ENCODE results near the gene VSIG8. TPM values are rescaled to one million over a fixed set of nuclear protein-coding genes. Genes with fewer than 3 reads are reported as not detected.

Gene VSIG8
- total RNA-seq, 1 experiment from 2014 or later = not detected

DNA sequence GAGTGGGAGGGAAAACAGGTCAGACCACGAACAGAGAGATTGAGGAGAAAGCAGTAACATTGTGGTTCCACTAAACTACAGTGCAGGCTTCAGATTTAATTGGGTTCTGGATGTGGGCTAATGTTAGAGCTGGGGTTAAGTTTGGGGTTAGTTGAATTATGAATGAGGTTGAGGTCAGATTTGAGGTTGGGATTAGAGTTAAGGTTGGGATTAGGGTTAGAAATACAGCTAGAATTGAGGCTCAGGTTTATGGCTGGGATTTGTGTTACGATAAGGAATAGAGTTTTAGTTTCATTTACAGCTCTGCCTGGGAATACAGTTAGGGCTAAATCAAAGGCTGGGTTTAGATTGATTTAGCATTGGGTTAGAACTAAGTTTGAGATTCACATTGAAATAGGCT is 1.8 kb upstream of the VSIG8 start:
- RAD21 ChIA-PET (ENCODE audit: low non-redundant PET in 1 of 2, low total read pairs in 2 of 2, uncharacterized antibody in 2 of 2, unreplicated experiment in 2 of 2) = no interaction called here
- H3K4me3 ChIP-seq (replicated peaks in 1 of 2; ENCODE audit: low read depth in 1 of 2, low read length in 2 of 2) = no peak overlapping the region
- POLR2A ChIA-PET = interaction anchor here (0.8 kb wide), 1 partner anchor 10 kb away, joined by 3 read pairs; no protein-coding TSS in a partner anchor
- H3K4me2 ChIP-seq (ENCODE audit: low read length) = no peak overlapping the region
- H3K27me3 ChIP-seq (ENCODE audit: insufficient read depth, low read length) = no peaks in the 10 kb centered on the region; the same call in 1 of the 2 replicates
- CTCF ChIA-PET = no interaction called here
- no TSS peak for BruUV-seq (replicated peaks)
- no peaks in the 10 kb centered on the region for H3K9me3 ChIP-seq (ENCODE audit: control insufficient read depth in 1 of 2, insufficient read depth in 1 of 2, low read depth in 1 of 2, low read length in 2 of 2)
- no peaks in the 10 kb centered on the region for H3K79me2 ChIP-seq (ENCODE audit: insufficient read depth, low read length)
- ATAC-seq (no peak), DNase-seq (ENCODE audit: low read depth, low spot score) (no peak)
- no peak overlapping the region for H3K9ac ChIP-seq (ENCODE audit: low read length)
- no peak overlapping the region for H2AFZ ChIP-seq (ENCODE audit: low read depth, low read length, poor library complexity, severe bottlenecking)
- no peaks in the 10 kb centered on the region for H3K36me3 ChIP-seq (ENCODE audit: control insufficient read depth in 1 of 2, insufficient read depth in 2 of 2, low read length in 2 of 2)
- no peaks in the 10 kb centered on the region for H4K20me1 ChIP-seq (ENCODE audit: insufficient read depth)
- H3K9me2 ChIP-seq (ENCODE audit: insufficient read depth) = no peaks in the 10 kb centered on the region
- intact Hi-C loops (cut with micrococcal nuclease) = no loop called here
- H3K27ac ChIP-seq (ENCODE audit: low read depth, low read length) = no peak overlapping the region
- TF ChIP-seq ELF1 (IDR thresholded peaks at IDR 0.05; ENCODE audit: borderline replicate concordance, low read depth) = no peak
- TF ChIP-seq EGR1 (IDR thresholded peaks at IDR 0.05; ENCODE audit: low read depth) = no peak
- no peak for TF ChIP-seq ZFX (IDR thresholded peaks at IDR 0.05)
- no peak for TF ChIP-seq YY1 (IDR thresholded peaks at IDR 0.05; ENCODE audit: extremely low read depth, insufficient replicate concordance, low read depth, low read length)
- TF ChIP-seq SIN3A (IDR thresholded peaks at IDR 0.05; ENCODE audit: low read depth) = no peak
- no peak for TF ChIP-seq FOSL1 (IDR thresholded peaks at IDR 0.05; ENCODE audit: low read depth)
- no peak for TF ChIP-seq SP1 (IDR thresholded peaks at IDR 0.05; ENCODE audit: low read depth)
- no peak for TF ChIP-seq EZH2 (IDR thresholded peaks at IDR 0.05)
- no peak for TF ChIP-seq RAD21 (IDR thresholded peaks at IDR 0.05; ENCODE audit: low read depth)
- TF ChIP-seq POLR2AphosphoS5 (IDR thresholded peaks at IDR 0.05; ENCODE audit: low read depth, low read length) = no peak
- no peak for TF ChIP-seq CEBPB (IDR thresholded peaks at IDR 0.05; ENCODE audit: low read depth)
- no peak for TF ChIP-seq SRF (IDR thresholded peaks at IDR 0.05; ENCODE audit: low read depth)
- no peak for TF ChIP-seq EZH2phosphoT487 (IDR thresholded peaks at IDR 0.05; ENCODE audit: borderline replicate concordance)
- TF ChIP-seq, protein P1, sequence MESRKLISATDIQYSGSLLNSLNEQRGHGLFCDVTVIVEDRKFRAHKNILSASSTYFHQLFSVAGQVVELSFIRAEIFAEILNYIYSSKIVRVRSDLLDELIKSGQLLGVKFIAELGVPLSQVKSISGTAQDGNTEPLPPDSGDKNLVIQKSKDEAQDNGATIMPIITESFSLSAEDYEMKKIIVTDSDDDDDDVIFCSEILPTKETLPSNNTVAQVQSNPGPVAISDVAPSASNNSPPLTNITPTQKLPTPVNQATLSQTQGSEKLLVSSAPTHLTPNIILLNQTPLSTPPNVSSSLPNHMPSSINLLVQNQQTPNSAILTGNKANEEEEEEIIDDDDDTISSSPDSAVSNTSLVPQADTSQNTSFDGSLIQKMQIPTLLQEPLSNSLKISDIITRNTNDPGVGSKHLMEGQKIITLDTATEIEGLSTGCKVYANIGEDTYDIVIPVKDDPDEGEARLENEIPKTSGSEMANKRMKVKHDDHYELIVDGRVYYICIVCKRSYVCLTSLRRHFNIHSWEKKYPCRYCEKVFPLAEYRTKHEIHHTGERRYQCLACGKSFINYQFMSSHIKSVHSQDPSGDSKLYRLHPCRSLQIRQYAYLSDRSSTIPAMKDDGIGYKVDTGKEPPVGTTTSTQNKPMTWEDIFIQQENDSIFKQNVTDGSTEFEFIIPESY (IDR thresholded peaks at IDR 0.05; ENCODE audit: extremely low read depth, insufficient replicate concordance, low read length) = no peak
- no peak for TF ChIP-seq TCF7L2 (IDR thresholded peaks at IDR 0.05; ENCODE audit: borderline replicate concordance, extremely low read depth, insufficient read depth, insufficient read length)
- TF ChIP-seq, protein P2, sequence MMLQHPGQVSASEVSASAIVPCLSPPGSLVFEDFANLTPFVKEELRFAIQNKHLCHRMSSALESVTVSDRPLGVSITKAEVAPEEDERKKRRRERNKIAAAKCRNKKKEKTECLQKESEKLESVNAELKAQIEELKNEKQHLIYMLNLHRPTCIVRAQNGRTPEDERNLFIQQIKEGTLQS (IDR thresholded peaks at IDR 0.05) = no peak
- no peak for TF ChIP-seq CBX3 (IDR thresholded peaks at IDR 0.05; ENCODE audit: low read depth)
- TF ChIP-seq, protein P3, sequence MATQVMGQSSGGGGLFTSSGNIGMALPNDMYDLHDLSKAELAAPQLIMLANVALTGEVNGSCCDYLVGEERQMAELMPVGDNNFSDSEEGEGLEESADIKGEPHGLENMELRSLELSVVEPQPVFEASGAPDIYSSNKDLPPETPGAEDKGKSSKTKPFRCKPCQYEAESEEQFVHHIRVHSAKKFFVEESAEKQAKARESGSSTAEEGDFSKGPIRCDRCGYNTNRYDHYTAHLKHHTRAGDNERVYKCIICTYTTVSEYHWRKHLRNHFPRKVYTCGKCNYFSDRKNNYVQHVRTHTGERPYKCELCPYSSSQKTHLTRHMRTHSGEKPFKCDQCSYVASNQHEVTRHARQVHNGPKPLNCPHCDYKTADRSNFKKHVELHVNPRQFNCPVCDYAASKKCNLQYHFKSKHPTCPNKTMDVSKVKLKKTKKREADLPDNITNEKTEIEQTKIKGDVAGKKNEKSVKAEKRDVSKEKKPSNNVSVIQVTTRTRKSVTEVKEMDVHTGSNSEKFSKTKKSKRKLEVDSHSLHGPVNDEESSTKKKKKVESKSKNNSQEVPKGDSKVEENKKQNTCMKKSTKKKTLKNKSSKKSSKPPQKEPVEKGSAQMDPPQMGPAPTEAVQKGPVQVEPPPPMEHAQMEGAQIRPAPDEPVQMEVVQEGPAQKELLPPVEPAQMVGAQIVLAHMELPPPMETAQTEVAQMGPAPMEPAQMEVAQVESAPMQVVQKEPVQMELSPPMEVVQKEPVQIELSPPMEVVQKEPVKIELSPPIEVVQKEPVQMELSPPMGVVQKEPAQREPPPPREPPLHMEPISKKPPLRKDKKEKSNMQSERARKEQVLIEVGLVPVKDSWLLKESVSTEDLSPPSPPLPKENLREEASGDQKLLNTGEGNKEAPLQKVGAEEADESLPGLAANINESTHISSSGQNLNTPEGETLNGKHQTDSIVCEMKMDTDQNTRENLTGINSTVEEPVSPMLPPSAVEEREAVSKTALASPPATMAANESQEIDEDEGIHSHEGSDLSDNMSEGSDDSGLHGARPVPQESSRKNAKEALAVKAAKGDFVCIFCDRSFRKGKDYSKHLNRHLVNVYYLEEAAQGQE (IDR thresholded peaks at IDR 0.05; ENCODE audit: low read depth) = no peak
- H3K4me1 ChIP-seq (ENCODE audit: control insufficient read depth in 1 of 2, insufficient read depth in 2 of 2, low read length in 2 of 2) = peaks cover 22 to 34% of the 10 kb centered on the region in 2 experiments
